GM10266 (cell line): Measurements from ENCODE around the gene ROBO2.

Experiments
- DNase-seq: peaks from one replicate; pipeline ENCODE4 v3.0.0; 2012; ENCODE audit errors: extremely low spot score
- CTCF ChIP-seq: IDR thresholded peaks from 2 replicates; pipeline ENCODE4 v1.5.1; 2012; ENCODE audit warnings: mild to moderate bottlenecking, low read depth; ENCODE audit not compliant: control insufficient read depth, insufficient read depth; ENCODE audit errors: missing control alignments

The ROBO2 gene

GRCh38 chr3:77188210-77188609, 148.3 kb downstream of the ROBO2 start:
- TF ChIP-seq CTCF, result no peak
- DNase-seq, result no peak

- DNase-seq, result no peak
- TF ChIP-seq CTCF, result no peak
These were observed 149.4 kb downstream of the ROBO2 start for GRCh38 chr3:77189258-77189657.

- no peak for DNase-seq
- no peak for TF ChIP-seq CTCF
These were observed 149.8 kb downstream of the ROBO2 start for GRCh38 chr3:77189684-77190083.

GRCh38 chr3:77190374-77190773, 150.5 kb downstream of the ROBO2 start:
- TF ChIP-seq CTCF, result no peak

GRCh38 chr3:77191014-77191413, 151.1 kb downstream of the ROBO2 start:
- TF ChIP-seq CTCF, result no peak

More at GRCh38 chr3:77190374-77190773, 150.5 kb downstream of the ROBO2 start:
- DNase-seq, result no peak

GRCh38 chr3:77191640-77192039, 151.7 kb downstream of the ROBO2 start:
- DNase-seq, result no peak
- TF ChIP-seq CTCF, result no peak

More at GRCh38 chr3:77191014-77191413, 151.1 kb downstream of the ROBO2 start:
- no peak for DNase-seq

- TF ChIP-seq CTCF, result no peak
- DNase-seq, result no peak
These were observed 156.1 kb downstream of the ROBO2 start for GRCh38 chr3:77195766-77196545.
